ENCODE data around the gene ITGB3.

DNA sequence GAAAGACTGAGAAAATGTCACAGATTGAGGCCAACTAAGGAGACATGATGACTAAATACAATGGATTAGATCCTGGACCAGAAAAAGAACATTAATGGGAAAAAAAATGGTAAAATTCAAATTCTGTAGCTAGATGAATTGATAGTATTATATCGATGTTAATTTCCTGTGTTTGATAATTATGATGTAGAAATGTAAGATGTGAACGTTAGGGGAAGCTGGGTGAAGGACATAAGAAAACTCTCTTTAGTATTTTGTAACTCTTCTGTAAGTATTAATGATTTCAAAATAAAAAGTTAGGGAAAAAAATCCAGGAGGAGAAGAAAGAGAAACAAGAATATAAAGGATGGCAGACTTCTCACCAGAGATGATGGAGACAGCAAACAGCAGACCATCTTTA is 2.8 kb upstream of the ITGB3 start:
- TF ChIP-seq, protein P1, sequence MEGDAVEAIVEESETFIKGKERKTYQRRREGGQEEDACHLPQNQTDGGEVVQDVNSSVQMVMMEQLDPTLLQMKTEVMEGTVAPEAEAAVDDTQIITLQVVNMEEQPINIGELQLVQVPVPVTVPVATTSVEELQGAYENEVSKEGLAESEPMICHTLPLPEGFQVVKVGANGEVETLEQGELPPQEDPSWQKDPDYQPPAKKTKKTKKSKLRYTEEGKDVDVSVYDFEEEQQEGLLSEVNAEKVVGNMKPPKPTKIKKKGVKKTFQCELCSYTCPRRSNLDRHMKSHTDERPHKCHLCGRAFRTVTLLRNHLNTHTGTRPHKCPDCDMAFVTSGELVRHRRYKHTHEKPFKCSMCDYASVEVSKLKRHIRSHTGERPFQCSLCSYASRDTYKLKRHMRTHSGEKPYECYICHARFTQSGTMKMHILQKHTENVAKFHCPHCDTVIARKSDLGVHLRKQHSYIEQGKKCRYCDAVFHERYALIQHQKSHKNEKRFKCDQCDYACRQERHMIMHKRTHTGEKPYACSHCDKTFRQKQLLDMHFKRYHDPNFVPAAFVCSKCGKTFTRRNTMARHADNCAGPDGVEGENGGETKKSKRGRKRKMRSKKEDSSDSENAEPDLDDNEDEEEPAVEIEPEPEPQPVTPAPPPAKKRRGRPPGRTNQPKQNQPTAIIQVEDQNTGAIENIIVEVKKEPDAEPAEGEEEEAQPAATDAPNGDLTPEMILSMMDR (IDR thresholded peaks at IDR 0.05; ENCODE audit: insufficient read depth, low read length, poor library complexity, severe bottlenecking) = no peak
- no peak for TF ChIP-seq EZH2phosphoT487 (conservative IDR thresholded peaks at IDR 0.05; ENCODE audit: low read length)

Measured in SU-DHL-6 (cell line).